Stomach (tissue), 9 donors: ENCODE data around the gene MTMR6. TPM values are rescaled to one million over a fixed set of nuclear protein-coding genes. Genes with fewer than 3 reads are reported as not detected.

Experiments used
- DNase-seq, 2 donors: peaks; one replicate each; pipeline versions ENCODE4 v3.0.0 to v3.0.0-alpha.2; 2013 to 2019
- H3K27ac ChIP-seq, 5 donors: fragments of 200-600 bp in 4 of 5; sonication (generic) in 4 of 5; one replicate each; pipeline ENCODE4 v1.5.1; 2013 to 2019; ENCODE audit warnings: mild to moderate bottlenecking in 1 of 5, moderate library complexity in 1 of 5
- H3K27me3 ChIP-seq, 3 donors: fragments of 200-600 bp; sonication (generic); one replicate each; pipeline ENCODE4 v1.5.1; 2017 to 2019; ENCODE audit warnings: mixed run types in 1 of 3
- H3K36me3 ChIP-seq, 4 donors: fragments of 200-600 bp; sonication (generic); 1 replicate in 3 of 4; 2 replicates in 1 of 4; pipeline ENCODE4 v1.5.1; 2016 to 2019
- H3K4me1 ChIP-seq, 4 donors: fragments of 200-600 bp; sonication (generic); one replicate each; pipeline ENCODE4 v1.5.1; 2016 to 2019
- H3K4me3 ChIP-seq, 4 donors: fragments of 200-600 bp; sonication (generic) in 3 of 4; one replicate each; pipeline ENCODE4 v1.5.1; 2016 to 2019; ENCODE audit warnings: mild to moderate bottlenecking in 1 of 4
- H3K9me3 ChIP-seq, 4 donors: fragments of 200-600 bp; sonication (generic); one replicate each; pipeline ENCODE4 v1.5.1; 2016 to 2019
- CTCF ChIP-seq, 7 experiments: fragments of 450-650 bp in 4 of 7; fragments of 200-600 bp in 3 of 7; sonication (generic) in 3 of 7; IDR thresholded peaks; one replicate each; pipeline ENCODE4 v1.5.1; 2016 to 2019; ENCODE audit warnings: antibody characterized with exemption in 7 of 7, control low read depth in 2 of 7, mild to moderate bottlenecking in 1 of 7
- EP300 ChIP-seq: sonication (generic); formaldehyde crosslinking; IDR thresholded peaks from one replicate; pipeline ENCODE4 v1.6.1; 2017; ENCODE audit warnings: antibody characterized with exemption
- POLR2A ChIP-seq, 4 donors: fragments of 450-650 bp; IDR thresholded peaks; one replicate each; pipeline ENCODE4 v1.6.1; 2016; ENCODE audit warnings: antibody characterized with exemption in 4 of 4, control low read depth in 2 of 4, mild to moderate bottlenecking in 1 of 4, moderate library complexity in 1 of 4
- POLR2AphosphoS5 ChIP-seq, 3 donors: sonication (generic); formaldehyde crosslinking; IDR thresholded peaks; one replicate each; pipeline ENCODE4 v1.6.1; 2016; ENCODE audit warnings: antibody characterized with exemption in 3 of 3
- WGBS, 5 donors: extraction: QIAGEN DNeasy Blood & Tissue Kit in 3 of 5; methylation state at CpG; one replicate each; pipeline versions ENCODE4 v1.1.5 to v1.1.7; 2013 to 2018; 5-methylcytosine and 5-hydroxymethylcytosine counted together
- intact Hi-C: fragments of 100-400 bp; cut with DNase I; formaldehyde crosslinking; loops from one replicate; pipeline ENCODE4 v1.15.1; 2023; ENCODE audit warnings: low total_unique reads
- polyA plus RNA-seq, 3 donors: library from polyadenylated mRNA; stranded (reverse); fragments of 200-250 nt; gene quantifications; one replicate each; pipeline ENCODE4 v1.2.3, GENCODE V29; 2013
- total RNA-seq, 5 donors: library from RNA; depleted of rRNA; stranded (reverse); fragments of >200 nt; gene quantifications; one replicate each; pipeline versions ENCODE4 v1.1.0 to v1.2.3, GENCODE V29; 2014 to 2016
- donor health status: healthy with polysubstance abuse.
- donor health status: Bipolar disorder and iron deficiency.
- donor health status: healthy.

The MTMR6 gene
- total and polyA plus RNA-seq, 8 donors, result 2.3 to 25.0 (median 10.2) TPM

GRCh38 chr13:25295701-25296100 lies 8.4 kb upstream of the MTMR6 start:
- no peak overlapping the region for H3K27ac ChIP-seq
- intact Hi-C loops, result no loop called here
- TF ChIP-seq POLR2AphosphoS5 (IDR thresholded peaks at IDR 0.05) (no peak), POLR2A (IDR thresholded peaks at IDR 0.05) (no peak), EP300 (no peak), CTCF (IDR thresholded peaks at IDR 0.05) (no peak)

GRCh38 chr13:25295228-25295627 lies 7.9 kb upstream of the MTMR6 start:
- Histone ChIP-seq H3K9me3 (no peaks in the 10 kb centered on the region), H3K27me3 (peaks cover 0 to 24% (median 0%) of the 10 kb centered on the region in 3 donors), H3K36me3 (no peaks in the 10 kb centered on the region), H3K4me1 (no peaks in the 10 kb centered on the region), H3K27ac (no peak overlapping the region), H3K4me3 (no peak overlapping the region)
- 65 to 88% (median 85%) methylated on average over 3 of the region's 3 CpGs for WGBS, 5 donors
- no peak for TF ChIP-seq EP300
- TF ChIP-seq POLR2AphosphoS5 (IDR thresholded peaks at IDR 0.05), result no peak
- TF ChIP-seq POLR2A (IDR thresholded peaks at IDR 0.05), result no peak
- no peak for TF ChIP-seq CTCF (IDR thresholded peaks at IDR 0.05)
- intact Hi-C loops, result no loop called here
- no peak for DNase-seq

More at GRCh38 chr13:25295701-25296100, 8.4 kb upstream of the MTMR6 start:
- peaks cover 0 to 24% (median 0%) of the 10 kb centered on the region in 3 donors for H3K27me3 ChIP-seq
- no peak overlapping the region for H3K4me3 ChIP-seq
- WGBS, 5 donors, result 75 to 82% (median 78%) methylated on average over 3 of the region's 3 CpGs
- DNase-seq, result no peak
- H3K9me3 ChIP-seq, result no peaks in the 10 kb centered on the region
- peaks cover under 1 to 2% (median 2%) of the 10 kb centered on the region in 4 donors for H3K4me1 ChIP-seq
- no peaks in the 10 kb centered on the region for H3K36me3 ChIP-seq

GRCh38 chr13:25292301-25292700 lies 5.0 kb upstream of the MTMR6 start:
- H3K27ac ChIP-seq, result no peak overlapping the region
- DNase-seq, result peak in 1 of 2 donors; percentile 32
- intact Hi-C loops, result no loop called here
- H3K4me3 ChIP-seq, result no peak overlapping the region
- WGBS, 5 donors, result 13 to 40% (median 23%) methylated on average over 1 of the region's 1 CpG
- H3K4me1 ChIP-seq, result peaks cover 0 to 8% (median 3%) of the 10 kb centered on the region in 4 donors
- H3K36me3 ChIP-seq, result no peaks in the 10 kb centered on the region
- TF ChIP-seq POLR2A (IDR thresholded peaks at IDR 0.05) (no peak), EP300 (no peak), POLR2AphosphoS5 (IDR thresholded peaks at IDR 0.05) (no peak), CTCF (IDR thresholded peaks at IDR 0.05) (no peak)
- H3K9me3 ChIP-seq, result no peaks in the 10 kb centered on the region
- H3K27me3 ChIP-seq, result peaks cover 0 to 27% (median 0%) of the 10 kb centered on the region in 3 donors

GRCh38 chr13:25291691-25292090 lies 4.4 kb upstream of the MTMR6 start:
- Histone ChIP-seq H3K4me1 (peaks cover 0 to 8% (median 3%) of the 10 kb centered on the region in 4 donors), H3K4me3 (no peak overlapping the region), H3K9me3 (no peaks in the 10 kb centered on the region), H3K27ac (no peak overlapping the region), H3K27me3 (peaks cover 0 to 23% (median 0%) of the 10 kb centered on the region in 3 donors), H3K36me3 (no peaks in the 10 kb centered on the region)
- intact Hi-C loops, result no loop called here
- TF ChIP-seq CTCF (IDR thresholded peaks at IDR 0.05) (no peak), POLR2AphosphoS5 (IDR thresholded peaks at IDR 0.05) (no peak), POLR2A (IDR thresholded peaks at IDR 0.05) (no peak), EP300 (no peak)
- WGBS, 5 donors, result 33 to 73% (median 37%) methylated on average over 1 of the region's 1 CpG
- no peak for DNase-seq
